Measurements from ENCODE around the gene CELF2.

Gene CELF2

GRCh38 chr10:11363497-11363896, 345.8 kb downstream of the CELF2 start:
- TF ChIP-seq CTCF (IDR thresholded peaks at IDR 0.05): no peak

- no peak for TF ChIP-seq CTCF (IDR thresholded peaks at IDR 0.05)
These were observed 346.6 kb downstream of the CELF2 start for GRCh38 chr10:11364241-11364640.

GRCh38 chr10:11367505-11367904, 349.8 kb downstream of the CELF2 start:
- no peak for TF ChIP-seq CTCF (IDR thresholded peaks at IDR 0.05)

- TF ChIP-seq CTCF (IDR thresholded peaks at IDR 0.05): no peak
These were observed 356.1 kb downstream of the CELF2 start for GRCh38 chr10:11373717-11374171.

- TF ChIP-seq CTCF (IDR thresholded peaks at IDR 0.05): no peak
These were observed 359.6 kb downstream of the CELF2 start for GRCh38 chr10:11377267-11377666.

GRCh38 chr10:11378835-11379234, 361.2 kb downstream of the CELF2 start:
- TF ChIP-seq CTCF (IDR thresholded peaks at IDR 0.05): no peak

- TF ChIP-seq CTCF (IDR thresholded peaks at IDR 0.05): no peak
These were observed 362.1 kb downstream of the CELF2 start for GRCh38 chr10:11379771-11380170.

GRCh38 chr10:11381023-11381422, 363.4 kb downstream of the CELF2 start:
- no peak for TF ChIP-seq CTCF (IDR thresholded peaks at IDR 0.05)

All from LNCAP (cell line).